ENCODE results near the gene COQ9. TPM values are rescaled to one million over a fixed set of nuclear protein-coding genes. Genes with fewer than 3 reads are reported as not detected.
A peak's percentile ranks its signal among the peaks of the same experiment; 100 is the strongest.

The COQ9 gene
- total RNA-seq, 2 donors from 2014 or later = 38.7 to 56.0 TPM

- ATAC-seq (no peak), DNase-seq (no peak)
- H3K27ac ChIP-seq = peak overlapping the region; percentile 68 to 76 (median 69)
Measured at GRCh38 chr16:57486858-57487834, 39.9 kb downstream of the COQ9 start.

GRCh38 chr16:57489229-57489628 is 42.0 kb downstream of the COQ9 start:
- Histone ChIP-seq H3K4me3 (no peak overlapping the region), H3K27me3 (no peaks in the 10 kb centered on the region), H3K36me3 (replicated peaks in 1 of 2; ENCODE audit: insufficient read depth in 1 of 2, low read depth in 2 of 2) (no peaks in the 10 kb centered on the region), H3K9me3 (no peaks in the 10 kb centered on the region), H3K4me1 (peaks cover 21% of the 10 kb centered on the region), H3K27ac (no peak overlapping the region)
- intact Hi-C loops (cut with DNase I) = no loop called here
- 88 to 95% methylated on average over 5 of the region's 5 CpGs for WGBS, 2 donors
- no peak for TF ChIP-seq POLR2A (IDR thresholded peaks at IDR 0.05)
- TF ChIP-seq CTCF (IDR thresholded peaks at IDR 0.05) = no peak
- DNase-seq (no peak), ATAC-seq (no peak)

More at GRCh38 chr16:57486858-57487834, 39.9 kb downstream of the COQ9 start:
- TF ChIP-seq POLR2A (IDR thresholded peaks at IDR 0.05) = no peak
- no peak for TF ChIP-seq CTCF (IDR thresholded peaks at IDR 0.05)
- Histone ChIP-seq H3K27me3 (no peaks in the 10 kb centered on the region), H3K9me3 (no peaks in the 10 kb centered on the region), H3K4me1 (peaks cover 39% of the 10 kb centered on the region), H3K36me3 (replicated peaks in 1 of 2; ENCODE audit: insufficient read depth in 1 of 2, low read depth in 2 of 2) (no peaks in the 10 kb centered on the region), H3K4me3 (no peak overlapping the region)
- WGBS, 2 donors = 89 to 100% methylated on average over 7 to 8 of the region's 8 CpGs
- intact Hi-C loops (cut with DNase I) = no loop called here

GRCh38 chr16:57493767-57494166 is 46.5 kb downstream of the COQ9 start:
- ATAC-seq = no peak
- no peaks in the 10 kb centered on the region for H3K4me1 ChIP-seq
- intact Hi-C loops (cut with DNase I) = no loop called here
- no peaks in the 10 kb centered on the region for H3K9me3 ChIP-seq
- no peak for DNase-seq
- no peaks in the 10 kb centered on the region for H3K27me3 ChIP-seq
- no peaks in the 10 kb centered on the region for H3K36me3 ChIP-seq (replicated peaks in 1 of 2; ENCODE audit: insufficient read depth in 1 of 2, low read depth in 2 of 2)
- H3K4me3 ChIP-seq = no peak overlapping the region
- 82 to 87% methylated on average over 4 of the region's 4 CpGs for WGBS, 2 donors
- H3K27ac ChIP-seq = no peak overlapping the region
- no peak for TF ChIP-seq POLR2A (IDR thresholded peaks at IDR 0.05)
- TF ChIP-seq CTCF (IDR thresholded peaks at IDR 0.05) = no peak

GRCh38 chr16:57497121-57497520 is 49.8 kb downstream of the COQ9 start:
- TF ChIP-seq CTCF (IDR thresholded peaks at IDR 0.05) = no peak
- TF ChIP-seq POLR2A (IDR thresholded peaks at IDR 0.05) = no peak
- intact Hi-C loops (cut with DNase I) = no loop called here
- DNase-seq (no peak), ATAC-seq (no peak)
- H3K27ac ChIP-seq = no peak overlapping the region
- no peak overlapping the region for H3K4me3 ChIP-seq
- no peaks in the 10 kb centered on the region for H3K27me3 ChIP-seq
- no peaks in the 10 kb centered on the region for H3K36me3 ChIP-seq (replicated peaks in 1 of 2; ENCODE audit: insufficient read depth in 1 of 2, low read depth in 2 of 2)
- peaks cover 11% of the 10 kb centered on the region for H3K4me1 ChIP-seq
- WGBS, 2 donors = 67 to 74% methylated on average over 12 to 13 of the region's 13 CpGs
- no peaks in the 10 kb centered on the region for H3K9me3 ChIP-seq
